ENCODE measurements around the gene PRKACG. TPM values are rescaled to one million over a fixed set of nuclear protein-coding genes. Genes with fewer than 3 reads are reported as not detected.
"Not testable (repeated sequence)": the region's sequence is repeated elsewhere in the genome, so short reads cannot be mapped to it uniquely, and the experiment has no call there.

Gene PRKACG
- total RNA-seq, 1 donor, result not detected

GRCh38 chr9:68996462-68996861 lies 17.5 kb downstream of the PRKACG start:
- H3K27ac ChIP-seq (ENCODE audit: low read depth, low read length), result no peak overlapping the region
- no peak overlapping the region for H3K4me3 ChIP-seq (ENCODE audit: insufficient read depth, low read length)
- no peaks in the 10 kb centered on the region for H3K4me1 ChIP-seq (ENCODE audit: insufficient read depth, low read length)
- DNase-seq (ENCODE audit: insufficient read length, low spot score, missing footprints), result no peak
- no peaks in the 10 kb centered on the region for H3K79me2 ChIP-seq (ENCODE audit: insufficient read depth, low read length)
- no peaks in the 10 kb centered on the region for H4K20me1 ChIP-seq (ENCODE audit: insufficient read depth, low read length)
- TF ChIP-seq CTCF (IDR thresholded peaks at IDR 0.05; ENCODE audit: extremely low read depth, low read depth, low read length), result no peak
- H3K9me3 ChIP-seq (ENCODE audit: low read depth, low read length), result no peaks in the 10 kb centered on the region
- no peaks in the 10 kb centered on the region for H3K36me3 ChIP-seq (ENCODE audit: insufficient read depth, low read length)
- H3K27me3 ChIP-seq (ENCODE audit: insufficient read depth, low read length), result peaks cover 4% of the 10 kb centered on the region
- H3K4me2 ChIP-seq (ENCODE audit: insufficient read depth, low read length), result no peak overlapping the region
- no peak overlapping the region for H2AFZ ChIP-seq (ENCODE audit: low read length)

- H3K4me1 ChIP-seq (ENCODE audit: insufficient read depth, low read length), result no peaks in the 10 kb centered on the region
- no peaks in the 10 kb centered on the region for H3K36me3 ChIP-seq (ENCODE audit: insufficient read depth, low read length)
- H3K79me2 ChIP-seq (ENCODE audit: insufficient read depth, low read length), result no peaks in the 10 kb centered on the region
- H3K9me3 ChIP-seq (ENCODE audit: low read depth, low read length), result no peaks in the 10 kb centered on the region
- TF ChIP-seq CTCF (IDR thresholded peaks at IDR 0.05; ENCODE audit: extremely low read depth, low read depth, low read length), result no peak
- H3K4me3 ChIP-seq (ENCODE audit: insufficient read depth, low read length), result no peak overlapping the region
- H2AFZ ChIP-seq (ENCODE audit: low read length), result no peak overlapping the region
- H4K20me1 ChIP-seq (ENCODE audit: insufficient read depth, low read length), result no peaks in the 10 kb centered on the region
- DNase-seq (ENCODE audit: insufficient read length, low spot score, missing footprints), result no peak
- no peak overlapping the region for H3K4me2 ChIP-seq (ENCODE audit: insufficient read depth, low read length)
- H3K27me3 ChIP-seq (ENCODE audit: insufficient read depth, low read length), result peaks cover 4% of the 10 kb centered on the region
- H3K27ac ChIP-seq (ENCODE audit: low read depth, low read length), result no peak overlapping the region
Measured at GRCh38 chr9:68995776-68996175, 18.1 kb downstream of the PRKACG start.

- Histone ChIP-seq H3K4me1 (ENCODE audit: insufficient read depth, low read length) (no peaks in the 10 kb centered on the region), H3K27me3 (ENCODE audit: insufficient read depth, low read length) (no peaks in the 10 kb centered on the region), H3K4me3 (ENCODE audit: insufficient read depth, low read length) (no peak overlapping the region), H3K4me2 (ENCODE audit: insufficient read depth, low read length) (no peak overlapping the region), H4K20me1 (ENCODE audit: insufficient read depth, low read length) (no peaks in the 10 kb centered on the region), H3K79me2 (ENCODE audit: insufficient read depth, low read length) (no peaks in the 10 kb centered on the region), H2AFZ (ENCODE audit: low read length) (no peak overlapping the region), H3K27ac (ENCODE audit: low read depth, low read length) (no peak overlapping the region), H3K36me3 (ENCODE audit: insufficient read depth, low read length) (no peaks in the 10 kb centered on the region), H3K9me3 (ENCODE audit: low read depth, low read length) (no peaks in the 10 kb centered on the region)
- TF ChIP-seq CTCF (IDR thresholded peaks at IDR 0.05; ENCODE audit: extremely low read depth, low read depth, low read length), result no peak
- DNase-seq (ENCODE audit: insufficient read length, low spot score, missing footprints), result no peak
Measured at GRCh38 chr9:68991457-68991856, 22.5 kb downstream of the PRKACG start.

- not testable (repeated sequence) for H3K4me2 ChIP-seq (ENCODE audit: insufficient read depth, low read length); DNase-seq (ENCODE audit: insufficient read length, low spot score, missing footprints); H2AFZ ChIP-seq (ENCODE audit: low read length); H4K20me1 ChIP-seq (ENCODE audit: insufficient read depth, low read length); H3K79me2 ChIP-seq (ENCODE audit: insufficient read depth, low read length); H3K9me3 ChIP-seq (ENCODE audit: low read depth, low read length); H3K4me1 ChIP-seq (ENCODE audit: insufficient read depth, low read length); H3K27ac ChIP-seq (ENCODE audit: low read depth, low read length); H3K4me3 ChIP-seq (ENCODE audit: insufficient read depth, low read length); H3K36me3 ChIP-seq (ENCODE audit: insufficient read depth, low read length); H3K27me3 ChIP-seq (ENCODE audit: insufficient read depth, low read length)
Measured at GRCh38 chr9:68986949-68987348, 27.0 kb downstream of the PRKACG start.

All from osteoblast (primary cell).